Heart left ventricle (tissue), 13 donors: ENCODE measurements around the gene ZNF618.

ENCODE experiments used
- CTCF ChIP-seq, 12 donors: fragments of 200-600 bp; sonication (generic) in 4 of 12; IDR thresholded peaks; one replicate each; pipeline versions ENCODE4 v1.5.0 to v1.8.0; 2018 to 2022; ENCODE audit warnings: antibody characterized with exemption in 12 of 12, mild to moderate bottlenecking in 5 of 12
- POLR2A ChIP-seq, 2 donors: fragments of 450-650 bp; IDR thresholded peaks; one replicate each; pipeline ENCODE4 v1.6.1; 2017; ENCODE audit warnings: antibody characterized with exemption in 2 of 2, mild to moderate bottlenecking in 2 of 2, moderate library complexity in 2 of 2
- donor health status: ischemic (EF 13 %, LVEDD 7.1; RV severe dilation, severe dysfunction).
- donor health status: DM: no; HTN: yes; CAD: no.
- donor health status: DM: no; HTN: no; CAD: no.
- donor health status: ischemic (EF 25% LVEDD 6.9; RV normal size, moderate dysfunction).
- donor health status: ischemic (EF 25% LVEDD 5.7; RV mildly dilated, moderate dysfunction).
- donor health status: ischemic (EF 35%, LVEDD 5.7; RV mildly dilated, moderate dysfunction).
- donor health status: nonischemic (EF 11% LVEDD 7.7; RV severe dilation, severe dysfunction).
- donor health status: DM: yes; HTN: yes; CAD: no.
- donor health status: PGD.
- donor health status: ischemic (EF 29% LVEDD 5.4; RV normal size, mild dysfunction).
- donor health status: nonischemic (EF 23%, LVEDD 6.1; RV moderate dilation, normal function).

- TF ChIP-seq POLR2A (IDR thresholded peaks at IDR 0.05) (no peak), CTCF (IDR thresholded peaks at IDR 0.05) (peak; percentile 17 to 59 (median 38))
These were observed at the start of gene ZNF618 for GRCh38 chr9:113876151-113876992.
